WTC11 (cell line): Measurements from ENCODE around the gene DAPK1.

Experiments
- ELF4 ChIP-seq: sonication (generic); formaldehyde crosslinking; IDR thresholded peaks from 2 replicates; pipeline ENCODE4 v1.8.1; 2022; ENCODE audit warnings: low read depth, mild to moderate bottlenecking, moderate library complexity, missing genetic modification reagents
- GABPB1 ChIP-seq: sonication (generic); formaldehyde crosslinking; IDR thresholded peaks from 2 replicates; pipeline ENCODE4 v1.8.1; 2023; ENCODE audit warnings: mild to moderate bottlenecking, missing genetic modification reagents
- KAT7 ChIP-seq: sonication (generic); formaldehyde crosslinking; IDR thresholded peaks from 2 replicates; pipeline ENCODE4 v1.8.1; 2023; ENCODE audit warnings: missing genetic modification reagents, mild to moderate bottlenecking, borderline replicate concordance
- TCF7 ChIP-seq: sonication (generic); formaldehyde crosslinking; IDR thresholded peaks from 2 replicates; pipeline ENCODE4 v1.8.0; 2022; ENCODE audit warnings: mild to moderate bottlenecking, low read depth, missing genetic modification reagents, moderate library complexity
- TEAD1 ChIP-seq: sonication (generic); formaldehyde crosslinking; IDR thresholded peaks from 2 replicates; pipeline ENCODE4 v1.8.0; 2022; ENCODE audit warnings: mild to moderate bottlenecking, missing genetic modification reagents
- TP53 ChIP-seq: sonication (generic); formaldehyde crosslinking; IDR thresholded peaks from 2 replicates; pipeline ENCODE4 v1.8.1; 2023; ENCODE audit warnings: mild to moderate bottlenecking, missing genetic modification reagents
- TF ChIP-seq, protein P1 (sequence below): fragments of 200-600 bp; IDR thresholded peaks from 2 replicates; pipeline ENCODE4 v1.8.0; 2022; ENCODE audit warnings: antibody characterized with exemption
- TF ChIP-seq, protein P2 (sequence below): sonication (generic); formaldehyde crosslinking; IDR thresholded peaks from 2 replicates; pipeline ENCODE4 v1.8.1; 2022; ENCODE audit warnings: missing genetic modification reagents, borderline replicate concordance
- TF ChIP-seq, protein P3 (sequence below): sonication (generic); formaldehyde crosslinking; IDR thresholded peaks from 2 replicates; pipeline ENCODE4 v1.8.1; 2023; ENCODE audit warnings: mild to moderate bottlenecking, missing genetic modification reagents, moderate library complexity
- TF ChIP-seq, protein P4 (sequence below): sonication (generic); formaldehyde crosslinking; IDR thresholded peaks from 2 replicates; pipeline ENCODE4 v1.8.1; 2023; ENCODE audit warnings: mild to moderate bottlenecking, missing genetic modification reagents, borderline replicate concordance
- TF ChIP-seq, protein P5 (sequence below): sonication (generic); formaldehyde crosslinking; IDR thresholded peaks from 2 replicates; pipeline ENCODE4 v1.8.1; 2023; ENCODE audit warnings: mild to moderate bottlenecking, missing genetic modification reagents
- TF ChIP-seq, protein P6 (sequence below): sonication (generic); formaldehyde crosslinking; IDR thresholded peaks from 2 replicates; pipeline ENCODE4 v1.8.0; 2022; ENCODE audit warnings: mild to moderate bottlenecking, missing genetic modification reagents
- TF ChIP-seq, protein P7 (sequence below): sonication (generic); formaldehyde crosslinking; IDR thresholded peaks from 2 replicates; pipeline ENCODE4 v1.8.0; 2022; ENCODE audit warnings: mild to moderate bottlenecking, missing genetic modification reagents
- TF ChIP-seq, protein P8 (sequence below): sonication (generic); formaldehyde crosslinking; IDR thresholded peaks from 2 replicates; pipeline ENCODE4 v1.8.0; 2022; ENCODE audit warnings: mild to moderate bottlenecking, missing genetic modification reagents

DNA sequence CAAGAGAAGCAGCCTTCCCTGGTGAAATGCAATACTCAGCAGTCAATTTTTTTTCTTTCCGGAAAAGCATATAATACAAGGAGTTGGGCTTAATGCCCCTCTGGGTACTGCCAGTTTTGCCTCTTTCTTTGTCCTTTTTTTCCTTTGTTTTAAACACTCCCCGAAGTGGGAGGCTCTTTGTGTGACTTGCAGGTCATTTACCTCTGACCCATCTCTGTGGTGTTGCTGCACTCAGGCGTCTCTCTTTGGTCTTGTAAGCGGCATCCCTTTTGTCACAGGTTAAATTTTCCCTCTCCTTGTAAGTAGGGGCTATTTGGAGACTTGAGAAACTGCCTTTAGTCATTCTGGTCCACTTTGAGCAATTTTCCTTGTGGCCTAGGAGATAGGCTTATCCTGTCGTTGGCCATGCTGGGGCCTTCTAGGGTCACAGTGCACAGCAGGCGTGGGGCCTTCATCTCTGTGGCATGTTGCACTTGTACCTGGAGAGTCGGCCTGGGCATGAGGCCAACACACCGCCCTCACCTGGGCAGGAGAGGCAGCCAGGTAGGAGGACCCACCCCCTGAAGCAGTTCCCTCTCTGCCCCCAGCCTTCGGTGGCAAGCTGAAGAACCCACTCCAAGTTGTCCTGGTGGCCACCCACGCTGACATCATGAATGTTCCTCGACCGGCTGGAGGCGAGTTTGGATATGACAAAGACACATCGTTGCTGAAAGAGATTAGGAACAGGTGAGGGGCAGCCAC lies 200.6 kb downstream of the DAPK1 start:
- TF ChIP-seq TCF7 (CRISPR knock-in tag) (no peak), ELF4 (CRISPR knock-in tag) (no peak), TP53 (no peak), TEAD1 (CRISPR knock-in tag) (no peak), GABPB1 (CRISPR knock-in tag) (no peak), KAT7 (CRISPR knock-in tag) (no peak)
- TF ChIP-seq, protein P1, sequence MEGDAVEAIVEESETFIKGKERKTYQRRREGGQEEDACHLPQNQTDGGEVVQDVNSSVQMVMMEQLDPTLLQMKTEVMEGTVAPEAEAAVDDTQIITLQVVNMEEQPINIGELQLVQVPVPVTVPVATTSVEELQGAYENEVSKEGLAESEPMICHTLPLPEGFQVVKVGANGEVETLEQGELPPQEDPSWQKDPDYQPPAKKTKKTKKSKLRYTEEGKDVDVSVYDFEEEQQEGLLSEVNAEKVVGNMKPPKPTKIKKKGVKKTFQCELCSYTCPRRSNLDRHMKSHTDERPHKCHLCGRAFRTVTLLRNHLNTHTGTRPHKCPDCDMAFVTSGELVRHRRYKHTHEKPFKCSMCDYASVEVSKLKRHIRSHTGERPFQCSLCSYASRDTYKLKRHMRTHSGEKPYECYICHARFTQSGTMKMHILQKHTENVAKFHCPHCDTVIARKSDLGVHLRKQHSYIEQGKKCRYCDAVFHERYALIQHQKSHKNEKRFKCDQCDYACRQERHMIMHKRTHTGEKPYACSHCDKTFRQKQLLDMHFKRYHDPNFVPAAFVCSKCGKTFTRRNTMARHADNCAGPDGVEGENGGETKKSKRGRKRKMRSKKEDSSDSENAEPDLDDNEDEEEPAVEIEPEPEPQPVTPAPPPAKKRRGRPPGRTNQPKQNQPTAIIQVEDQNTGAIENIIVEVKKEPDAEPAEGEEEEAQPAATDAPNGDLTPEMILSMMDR, result no peak
- TF ChIP-seq, protein P2, sequence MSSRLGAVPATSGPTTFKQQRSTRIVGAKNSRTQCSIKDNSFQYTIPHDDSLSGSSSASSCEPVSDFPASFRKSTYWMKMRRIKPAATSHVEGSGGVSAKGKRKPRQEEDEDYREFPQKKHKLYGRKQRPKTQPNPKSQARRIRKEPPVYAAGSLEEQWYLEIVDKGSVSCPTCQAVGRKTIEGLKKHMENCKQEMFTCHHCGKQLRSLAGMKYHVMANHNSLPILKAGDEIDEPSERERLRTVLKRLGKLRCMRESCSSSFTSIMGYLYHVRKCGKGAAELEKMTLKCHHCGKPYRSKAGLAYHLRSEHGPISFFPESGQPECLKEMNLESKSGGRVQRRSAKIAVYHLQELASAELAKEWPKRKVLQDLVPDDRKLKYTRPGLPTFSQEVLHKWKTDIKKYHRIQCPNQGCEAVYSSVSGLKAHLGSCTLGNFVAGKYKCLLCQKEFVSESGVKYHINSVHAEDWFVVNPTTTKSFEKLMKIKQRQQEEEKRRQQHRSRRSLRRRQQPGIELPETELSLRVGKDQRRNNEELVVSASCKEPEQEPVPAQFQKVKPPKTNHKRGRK (CRISPR knock-in tag), result no peak
- TF ChIP-seq, protein P3, sequence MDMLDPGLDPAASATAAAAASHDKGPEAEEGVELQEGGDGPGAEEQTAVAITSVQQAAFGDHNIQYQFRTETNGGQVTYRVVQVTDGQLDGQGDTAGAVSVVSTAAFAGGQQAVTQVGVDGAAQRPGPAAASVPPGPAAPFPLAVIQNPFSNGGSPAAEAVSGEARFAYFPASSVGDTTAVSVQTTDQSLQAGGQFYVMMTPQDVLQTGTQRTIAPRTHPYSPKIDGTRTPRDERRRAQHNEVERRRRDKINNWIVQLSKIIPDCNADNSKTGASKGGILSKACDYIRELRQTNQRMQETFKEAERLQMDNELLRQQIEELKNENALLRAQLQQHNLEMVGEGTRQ (CRISPR knock-in tag), result no peak
- TF ChIP-seq, protein P4, sequence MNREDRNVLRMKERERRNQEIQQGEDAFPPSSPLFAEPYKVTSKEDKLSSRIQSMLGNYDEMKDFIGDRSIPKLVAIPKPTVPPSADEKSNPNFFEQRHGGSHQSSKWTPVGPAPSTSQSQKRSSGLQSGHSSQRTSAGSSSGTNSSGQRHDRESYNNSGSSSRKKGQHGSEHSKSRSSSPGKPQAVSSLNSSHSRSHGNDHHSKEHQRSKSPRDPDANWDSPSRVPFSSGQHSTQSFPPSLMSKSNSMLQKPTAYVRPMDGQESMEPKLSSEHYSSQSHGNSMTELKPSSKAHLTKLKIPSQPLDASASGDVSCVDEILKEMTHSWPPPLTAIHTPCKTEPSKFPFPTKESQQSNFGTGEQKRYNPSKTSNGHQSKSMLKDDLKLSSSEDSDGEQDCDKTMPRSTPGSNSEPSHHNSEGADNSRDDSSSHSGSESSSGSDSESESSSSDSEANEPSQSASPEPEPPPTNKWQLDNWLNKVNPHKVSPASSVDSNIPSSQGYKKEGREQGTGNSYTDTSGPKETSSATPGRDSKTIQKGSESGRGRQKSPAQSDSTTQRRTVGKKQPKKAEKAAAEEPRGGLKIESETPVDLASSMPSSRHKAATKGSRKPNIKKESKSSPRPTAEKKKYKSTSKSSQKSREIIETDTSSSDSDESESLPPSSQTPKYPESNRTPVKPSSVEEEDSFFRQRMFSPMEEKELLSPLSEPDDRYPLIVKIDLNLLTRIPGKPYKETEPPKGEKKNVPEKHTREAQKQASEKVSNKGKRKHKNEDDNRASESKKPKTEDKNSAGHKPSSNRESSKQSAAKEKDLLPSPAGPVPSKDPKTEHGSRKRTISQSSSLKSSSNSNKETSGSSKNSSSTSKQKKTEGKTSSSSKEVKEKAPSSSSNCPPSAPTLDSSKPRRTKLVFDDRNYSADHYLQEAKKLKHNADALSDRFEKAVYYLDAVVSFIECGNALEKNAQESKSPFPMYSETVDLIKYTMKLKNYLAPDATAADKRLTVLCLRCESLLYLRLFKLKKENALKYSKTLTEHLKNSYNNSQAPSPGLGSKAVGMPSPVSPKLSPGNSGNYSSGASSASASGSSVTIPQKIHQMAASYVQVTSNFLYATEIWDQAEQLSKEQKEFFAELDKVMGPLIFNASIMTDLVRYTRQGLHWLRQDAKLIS (CRISPR knock-in tag), result no peak
- TF ChIP-seq, protein P5, sequence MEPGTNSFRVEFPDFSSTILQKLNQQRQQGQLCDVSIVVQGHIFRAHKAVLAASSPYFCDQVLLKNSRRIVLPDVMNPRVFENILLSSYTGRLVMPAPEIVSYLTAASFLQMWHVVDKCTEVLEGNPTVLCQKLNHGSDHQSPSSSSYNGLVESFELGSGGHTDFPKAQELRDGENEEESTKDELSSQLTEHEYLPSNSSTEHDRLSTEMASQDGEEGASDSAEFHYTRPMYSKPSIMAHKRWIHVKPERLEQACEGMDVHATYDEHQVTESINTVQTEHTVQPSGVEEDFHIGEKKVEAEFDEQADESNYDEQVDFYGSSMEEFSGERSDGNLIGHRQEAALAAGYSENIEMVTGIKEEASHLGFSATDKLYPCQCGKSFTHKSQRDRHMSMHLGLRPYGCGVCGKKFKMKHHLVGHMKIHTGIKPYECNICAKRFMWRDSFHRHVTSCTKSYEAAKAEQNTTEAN (CRISPR knock-in tag), result no peak
- TF ChIP-seq, protein P6, sequence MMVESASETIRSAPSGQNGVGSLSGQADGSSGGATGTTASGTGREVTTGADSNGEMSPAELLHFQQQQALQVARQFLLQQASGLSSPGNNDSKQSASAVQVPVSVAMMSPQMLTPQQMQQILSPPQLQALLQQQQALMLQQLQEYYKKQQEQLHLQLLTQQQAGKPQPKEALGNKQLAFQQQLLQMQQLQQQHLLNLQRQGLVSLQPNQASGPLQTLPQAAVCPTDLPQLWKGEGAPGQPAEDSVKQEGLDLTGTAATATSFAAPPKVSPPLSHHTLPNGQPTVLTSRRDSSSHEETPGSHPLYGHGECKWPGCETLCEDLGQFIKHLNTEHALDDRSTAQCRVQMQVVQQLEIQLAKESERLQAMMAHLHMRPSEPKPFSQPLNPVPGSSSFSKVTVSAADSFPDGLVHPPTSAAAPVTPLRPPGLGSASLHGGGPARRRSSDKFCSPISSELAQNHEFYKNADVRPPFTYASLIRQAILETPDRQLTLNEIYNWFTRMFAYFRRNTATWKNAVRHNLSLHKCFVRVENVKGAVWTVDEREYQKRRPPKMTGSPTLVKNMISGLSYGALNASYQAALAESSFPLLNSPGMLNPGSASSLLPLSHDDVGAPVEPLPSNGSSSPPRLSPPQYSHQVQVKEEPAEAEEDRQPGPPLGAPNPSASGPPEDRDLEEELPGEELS, result no peak
- TF ChIP-seq, protein P7, sequence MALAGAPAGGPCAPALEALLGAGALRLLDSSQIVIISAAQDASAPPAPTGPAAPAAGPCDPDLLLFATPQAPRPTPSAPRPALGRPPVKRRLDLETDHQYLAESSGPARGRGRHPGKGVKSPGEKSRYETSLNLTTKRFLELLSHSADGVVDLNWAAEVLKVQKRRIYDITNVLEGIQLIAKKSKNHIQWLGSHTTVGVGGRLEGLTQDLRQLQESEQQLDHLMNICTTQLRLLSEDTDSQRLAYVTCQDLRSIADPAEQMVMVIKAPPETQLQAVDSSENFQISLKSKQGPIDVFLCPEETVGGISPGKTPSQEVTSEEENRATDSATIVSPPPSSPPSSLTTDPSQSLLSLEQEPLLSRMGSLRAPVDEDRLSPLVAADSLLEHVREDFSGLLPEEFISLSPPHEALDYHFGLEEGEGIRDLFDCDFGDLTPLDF (CRISPR knock-in tag), result no peak
- TF ChIP-seq, protein P8, sequence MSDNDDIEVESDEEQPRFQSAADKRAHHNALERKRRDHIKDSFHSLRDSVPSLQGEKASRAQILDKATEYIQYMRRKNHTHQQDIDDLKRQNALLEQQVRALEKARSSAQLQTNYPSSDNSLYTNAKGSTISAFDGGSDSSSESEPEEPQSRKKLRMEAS (CRISPR knock-in tag), result no peak
